ENCODE results near the gene MMP3. TPM values are rescaled to one million over a fixed set of nuclear protein-coding genes. Genes with fewer than 3 reads are reported as not detected.

MMP3 gene
- total and polyA plus RNA-seq, 9 of the 15 experiments (the other 6 are each of a cell fraction or from before 2014, with no cell fraction given), result not detected

GRCh38 chr11:102813484-102813883 is 29.9 kb downstream of the MMP3 start:
- Histone ChIP-seq H3K27me3 (ENCODE audit: control insufficient read depth in 2 of 2, insufficient read depth in 2 of 2, low read length in 2 of 2) (no peaks in the 10 kb centered on the region), H3K4me1 (replicated peaks in 1 of 2; ENCODE audit: control insufficient read depth in 2 of 2, insufficient read depth in 2 of 2, low read length in 2 of 2) (no peaks in the 10 kb centered on the region), H3K36me3 (ENCODE audit: control insufficient read depth, insufficient read depth, low read length) (no peaks in the 10 kb centered on the region), H3K9ac (ENCODE audit: insufficient read depth in 1 of 2, low read depth in 2 of 2, low read length in 2 of 2) (no peak overlapping the region), H3K4me2 (ENCODE audit: insufficient read depth, low read length) (no peak overlapping the region), H4K20me1 (replicated peaks; ENCODE audit: control insufficient read depth, insufficient read depth, low read length) (no peaks in the 10 kb centered on the region), H3K79me2 (ENCODE audit: control insufficient read depth, insufficient read depth, low read length) (no peaks in the 10 kb centered on the region), H3K9me1 (ENCODE audit: control insufficient read depth, insufficient read depth, low read length) (no peaks in the 10 kb centered on the region), H3K27ac (ENCODE audit: extremely low read depth, low read depth, low read length) (no peak overlapping the region), H2AFZ (ENCODE audit: low read depth, low read length) (no peak overlapping the region), H3K4me3 (no peak overlapping the region), H3K9me3 (replicated peaks; ENCODE audit: control insufficient read depth, insufficient read depth, low read depth, low read length) (no peaks in the 10 kb centered on the region)
- no peak for TF ChIP-seq MLLT1 (IDR thresholded peaks at IDR 0.05)
- no peak for TF ChIP-seq BCOR (IDR thresholded peaks at IDR 0.05)
- TF ChIP-seq TRIM28 (IDR thresholded peaks at IDR 0.05), result no peak
- TF ChIP-seq ZFP36 (IDR thresholded peaks at IDR 0.05; ENCODE audit: low read depth, low read length, partially characterized antibody), result no peak
- no peak for TF ChIP-seq NFYB (IDR thresholded peaks at IDR 0.05; ENCODE audit: extremely low read depth, insufficient read length)
- no peak for TF ChIP-seq RBM25 (IDR thresholded peaks at IDR 0.05; ENCODE audit: low read depth, low read length, severe bottlenecking)
- TF ChIP-seq SOX6 (IDR thresholded peaks at IDR 0.05), result no peak
- no peak for TF ChIP-seq CEBPZ (IDR thresholded peaks at IDR 0.05; ENCODE audit: borderline replicate concordance, low read depth, low read length)
- no peak for TF ChIP-seq RCOR1 (IDR thresholded peaks at IDR 0.05; ENCODE audit: borderline replicate concordance in 1 of 2, low read depth in 2 of 2, low read length in 2 of 2)
- TF ChIP-seq NCOA6 (IDR thresholded peaks at IDR 0.05), result no peak
- TF ChIP-seq, protein P1, sequence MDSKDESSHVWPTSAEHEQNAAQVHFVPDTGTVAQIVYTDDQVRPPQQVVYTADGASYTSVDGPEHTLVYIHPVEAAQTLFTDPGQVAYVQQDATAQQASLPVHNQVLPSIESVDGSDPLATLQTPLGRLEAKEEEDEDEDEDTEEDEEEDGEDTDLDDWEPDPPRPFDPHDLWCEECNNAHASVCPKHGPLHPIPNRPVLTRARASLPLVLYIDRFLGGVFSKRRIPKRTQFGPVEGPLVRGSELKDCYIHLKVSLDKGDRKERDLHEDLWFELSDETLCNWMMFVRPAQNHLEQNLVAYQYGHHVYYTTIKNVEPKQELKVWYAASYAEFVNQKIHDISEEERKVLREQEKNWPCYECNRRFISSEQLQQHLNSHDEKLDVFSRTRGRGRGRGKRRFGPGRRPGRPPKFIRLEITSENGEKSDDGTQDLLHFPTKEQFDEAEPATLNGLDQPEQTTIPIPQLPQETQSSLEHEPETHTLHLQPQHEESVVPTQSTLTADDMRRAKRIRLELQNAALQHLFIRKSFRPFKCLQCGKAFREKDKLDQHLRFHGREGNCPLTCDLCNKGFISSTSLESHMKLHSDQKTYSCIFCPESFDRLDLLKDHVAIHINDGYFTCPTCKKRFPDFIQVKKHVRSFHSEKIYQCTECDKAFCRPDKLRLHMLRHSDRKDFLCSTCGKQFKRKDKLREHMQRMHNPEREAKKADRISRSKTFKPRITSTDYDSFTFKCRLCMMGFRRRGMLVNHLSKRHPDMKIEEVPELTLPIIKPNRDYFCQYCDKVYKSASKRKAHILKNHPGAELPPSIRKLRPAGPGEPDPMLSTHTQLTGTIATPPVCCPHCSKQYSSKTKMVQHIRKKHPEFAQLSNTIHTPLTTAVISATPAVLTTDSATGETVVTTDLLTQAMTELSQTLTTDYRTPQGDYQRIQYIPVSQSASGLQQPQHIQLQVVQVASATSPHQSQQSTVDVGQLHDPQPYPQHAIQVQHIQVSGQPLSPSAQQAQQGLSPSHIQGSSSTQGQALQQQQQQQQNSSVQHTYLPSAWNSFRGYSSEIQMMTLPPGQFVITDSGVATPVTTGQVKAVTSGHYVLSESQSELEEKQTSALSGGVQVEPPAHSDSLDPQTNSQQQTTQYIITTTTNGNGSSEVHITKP (IDR thresholded peaks at IDR 0.05; ENCODE audit: partially characterized antibody), result no peak
- no peak for TF ChIP-seq SNIP1 (IDR thresholded peaks at IDR 0.05; ENCODE audit: low read depth)
- TF ChIP-seq ZNF764 (CRISPR knock-in tag; IDR thresholded peaks at IDR 0.05; ENCODE audit: low read depth), result no peak
- TF ChIP-seq SP1 (CRISPR knock-in tag; IDR thresholded peaks at IDR 0.05), result no peak
- ChIA-PET CTCF (ENCODE audit: low intra/inter-chr PET ratio) (no interaction called here), POLR2A (no interaction called here)
- intact Hi-C loops (cut with micrococcal nuclease) (no loop called here), in situ Hi-C loops (cut with MboI) (no loop called here)
- no peak for FAIRE-seq
- BruUV-seq (replicated peaks), result no TSS peak
- no peak for DNase-seq (ENCODE audit: extremely low read depth in 1 of 4, low spot score in 3 of 4)
- 0% methylated on average over 1 of the region's 1 CpG for WGBS (ENCODE audit: insufficient coverage, low coverage, missing lambda C conversion rate)
- ATAC-seq, result no peak
